GM18498 (cell line): ENCODE results near the gene GRIP2.

Experiments used
- ATAC-seq: cut with Tn5 transposase; IDR thresholded peaks from one replicate; pipeline ENCODE4 v1.9.1; 2021; ENCODE audit warnings: mild to moderate bottlenecking, moderate library complexity; ENCODE audit not compliant: unreplicated experiment

GRIP2 gene

DNA sequence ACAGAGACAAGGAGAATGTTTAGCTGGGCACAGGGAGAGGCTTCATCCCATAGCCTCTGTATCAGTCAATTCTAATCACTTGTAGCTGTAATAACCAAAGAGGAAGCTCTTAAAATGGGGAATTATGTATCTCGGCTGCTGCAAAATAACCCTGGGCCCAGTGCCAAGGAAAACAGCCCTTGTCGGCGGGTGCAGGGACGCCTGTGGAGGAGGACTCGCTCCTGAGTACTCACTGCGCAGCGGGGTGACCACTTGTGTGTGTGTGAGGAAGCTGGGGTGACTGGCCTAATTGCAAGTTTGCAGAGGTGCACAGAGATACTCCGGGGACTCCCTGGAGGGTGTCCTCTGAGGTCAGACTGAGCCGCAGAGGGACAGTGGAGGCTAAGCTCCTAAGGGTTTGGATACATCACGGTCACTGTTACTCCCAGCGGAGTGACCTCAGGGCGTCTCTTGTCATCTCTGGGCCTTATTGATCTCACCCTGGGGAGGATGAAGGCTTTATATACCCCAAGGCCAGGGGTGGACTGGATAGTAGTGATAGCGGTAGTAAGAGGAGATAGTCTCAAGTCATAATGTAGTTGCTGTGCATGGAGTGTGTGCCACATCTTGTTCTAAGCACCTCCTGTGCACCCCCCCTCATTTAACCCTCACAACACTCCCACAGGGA is 100.5 kb downstream of the GRIP2 start:
- no peak for ATAC-seq
